Gastrocnemius medialis (tissue), 4 donors: ENCODE data around the gene JMJD1C. TPM values are rescaled to one million over a fixed set of nuclear protein-coding genes. Genes with fewer than 3 reads are reported as not detected.

Experiments used
- ATAC-seq, 2 donors: fragments of 150-250 bp; one replicate each; pipeline ENCODE4 v1.9.1; 2016
- DNase-seq, 2 donors: peaks; one replicate each; pipeline ENCODE4 v3.0.0-alpha.2; 2019
- H3K27ac ChIP-seq, 4 donors: fragments of 200-600 bp; sonication (generic); 1 replicate in 1 of 4; 2 replicates in 3 of 4; pipeline ENCODE4 v1.5.1; 2016 to 2018; ENCODE audit warnings: mild to moderate bottlenecking in 2 of 4, moderate library complexity in 1 of 4
- H3K27me3 ChIP-seq, 3 donors: fragments of 200-600 bp; sonication (generic) in 2 of 3; 1 replicate in 1 of 3; 2 replicates in 2 of 3; pipeline versions ENCODE4 v1.5.1 to v1.6.0; 2016 to 2019; ENCODE audit warnings: mild to moderate bottlenecking in 1 of 3, moderate library complexity in 1 of 3
- H3K36me3 ChIP-seq, 2 donors: fragments of 200-600 bp; sonication (generic) in 1 of 2; one replicate each; pipeline ENCODE4 v1.5.1; 2017 to 2018
- H3K4me1 ChIP-seq, 2 donors: fragments of 200-600 bp; sonication (generic) in 1 of 2; one replicate each; pipeline ENCODE4 v1.5.1; 2016 to 2017; ENCODE audit warnings: mild to moderate bottlenecking in 2 of 2
- H3K4me3 ChIP-seq, 4 donors: fragments of 200-600 bp; sonication (generic) in 3 of 4; 1 replicate in 1 of 4; 2 replicates in 3 of 4; pipeline ENCODE4 v1.5.1; 2016 to 2019; ENCODE audit warnings: mild to moderate bottlenecking in 2 of 4
- H3K9me3 ChIP-seq, 3 donors: fragments of 200-600 bp; sonication (generic) in 2 of 3; 1 replicate in 1 of 3; 2 replicates in 2 of 3; pipeline ENCODE4 v1.5.1; 2016 to 2019
- POLR2A ChIP-seq, 2 donors: fragments of 450-650 bp; IDR thresholded peaks; one replicate each; pipeline ENCODE4 v1.6.1; 2017; ENCODE audit warnings: antibody characterized with exemption in 2 of 2, mild to moderate bottlenecking in 2 of 2, moderate library complexity in 2 of 2
- in situ Hi-C, 4 donors: fragments of 200-750 bp; cut with MboI; loops; one replicate each; pipeline versions ENCODE4 v1.15.0 to v1.8.0; 2017; ENCODE audit warnings: low sequenced_read_pairs in 4 of 4
- intact Hi-C: fragments of 100-400 bp; cut with DNase I; formaldehyde crosslinking; loops from one replicate; pipeline ENCODE4 v1.15.1; 2023; ENCODE audit warnings: low total_unique reads
- total RNA-seq, 4 donors: library from RNA; depleted of rRNA; stranded (reverse); fragments of >200 nt; gene quantifications; one replicate each; pipeline versions ENCODE4 v1.1.0 to v1.2.3, GENCODE V29; 2016
- TF ChIP-seq, protein P1 (sequence below), 5 experiments: fragments of 450-650 bp in 3 of 5; fragments of 200-600 bp in 2 of 5; sonication (generic) in 2 of 5; IDR thresholded peaks in 4 of 5; conservative IDR thresholded peaks in 1 of 5; 1 replicate in 4 of 5; 2 replicates in 1 of 5; pipeline ENCODE4 v1.5.1; 2016 to 2019; ENCODE audit warnings: antibody characterized with exemption in 5 of 5, mild to moderate bottlenecking in 3 of 5, moderate library complexity in 3 of 5

The JMJD1C gene
- total RNA-seq, 4 donors from 2014 or later: 22.5 to 74.1 (median 46.9) TPM

DNA sequence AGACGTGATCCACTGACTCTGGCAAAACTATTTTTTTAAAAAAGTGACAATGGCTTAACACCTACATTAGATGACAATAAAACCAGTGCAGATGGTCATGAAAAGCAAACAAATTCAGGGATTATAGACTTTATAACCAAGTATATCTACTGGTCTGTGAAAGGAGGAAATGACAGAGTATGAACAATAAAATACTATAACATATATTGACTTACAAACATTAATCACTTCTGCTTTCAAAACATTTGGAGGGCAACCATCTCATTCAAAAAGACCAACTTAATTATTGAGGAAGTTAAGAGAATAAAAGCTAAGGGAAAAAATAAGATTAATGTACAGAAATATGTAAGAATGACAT lies 34.8 kb downstream of the JMJD1C start:
- ATAC-seq (no peak), DNase-seq (no peak)
- H3K4me1 ChIP-seq: peaks cover 28 to 31% of the 10 kb centered on the region in 2 donors
- H3K27ac ChIP-seq: no peak overlapping the region
- in situ Hi-C loops (no loop called here), intact Hi-C loops (no loop called here)
- no peaks in the 10 kb centered on the region for H3K9me3 ChIP-seq
- no peak overlapping the region for H3K4me3 ChIP-seq
- H3K36me3 ChIP-seq: no peaks in the 10 kb centered on the region
- no peak for TF ChIP-seq POLR2A (IDR thresholded peaks at IDR 0.05)
- TF ChIP-seq, protein P1, sequence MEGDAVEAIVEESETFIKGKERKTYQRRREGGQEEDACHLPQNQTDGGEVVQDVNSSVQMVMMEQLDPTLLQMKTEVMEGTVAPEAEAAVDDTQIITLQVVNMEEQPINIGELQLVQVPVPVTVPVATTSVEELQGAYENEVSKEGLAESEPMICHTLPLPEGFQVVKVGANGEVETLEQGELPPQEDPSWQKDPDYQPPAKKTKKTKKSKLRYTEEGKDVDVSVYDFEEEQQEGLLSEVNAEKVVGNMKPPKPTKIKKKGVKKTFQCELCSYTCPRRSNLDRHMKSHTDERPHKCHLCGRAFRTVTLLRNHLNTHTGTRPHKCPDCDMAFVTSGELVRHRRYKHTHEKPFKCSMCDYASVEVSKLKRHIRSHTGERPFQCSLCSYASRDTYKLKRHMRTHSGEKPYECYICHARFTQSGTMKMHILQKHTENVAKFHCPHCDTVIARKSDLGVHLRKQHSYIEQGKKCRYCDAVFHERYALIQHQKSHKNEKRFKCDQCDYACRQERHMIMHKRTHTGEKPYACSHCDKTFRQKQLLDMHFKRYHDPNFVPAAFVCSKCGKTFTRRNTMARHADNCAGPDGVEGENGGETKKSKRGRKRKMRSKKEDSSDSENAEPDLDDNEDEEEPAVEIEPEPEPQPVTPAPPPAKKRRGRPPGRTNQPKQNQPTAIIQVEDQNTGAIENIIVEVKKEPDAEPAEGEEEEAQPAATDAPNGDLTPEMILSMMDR (IDR thresholded peaks at IDR 0.05 in 4 of 5, conservative IDR thresholded peaks at IDR 0.05 in 1 of 5): no peak
- no peaks in the 10 kb centered on the region for H3K27me3 ChIP-seq

DNA sequence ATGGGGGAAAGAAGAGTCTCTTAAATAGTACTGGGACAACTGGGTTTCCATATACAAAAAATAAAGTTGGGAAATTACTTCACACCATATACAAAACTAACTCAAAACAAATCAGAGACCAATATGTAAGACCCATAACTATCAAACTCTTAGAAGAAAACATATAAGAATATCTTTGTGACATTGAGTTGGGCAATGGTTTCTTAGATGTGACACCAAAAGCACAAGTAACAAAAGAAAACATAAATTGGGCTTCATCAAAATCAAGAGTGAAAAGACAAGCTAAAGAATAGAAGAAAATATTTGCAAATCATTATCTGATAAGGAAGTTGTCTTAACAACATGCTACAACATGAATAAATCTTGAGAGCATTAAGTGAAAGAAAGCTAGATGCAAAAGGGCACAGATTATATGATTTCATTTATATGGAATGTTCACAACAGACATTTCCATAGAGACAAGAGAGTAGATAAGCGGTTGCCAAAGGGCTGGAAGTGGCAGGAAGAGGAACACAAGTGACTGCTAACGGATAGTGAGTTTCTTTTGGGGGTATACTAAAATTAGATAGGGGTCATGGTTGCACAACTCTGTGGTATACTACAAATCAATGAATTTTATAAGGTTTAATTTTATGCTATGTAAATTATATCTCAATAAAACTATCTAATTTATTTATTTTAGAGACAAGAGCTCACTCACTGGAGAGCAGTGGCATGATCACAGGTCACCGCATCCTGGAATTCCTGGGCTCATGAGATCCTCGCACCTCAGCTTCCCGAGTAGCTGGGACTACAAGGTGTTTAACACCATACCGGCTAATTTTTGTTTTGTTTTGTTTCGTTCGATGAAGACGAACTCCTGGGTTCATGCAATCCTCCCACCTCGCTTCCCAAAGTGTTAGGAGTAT lies 35.4 kb downstream of the JMJD1C start:
- ATAC-seq: no peak
- Histone ChIP-seq H3K4me1 (peaks cover 22 to 28% of the 10 kb centered on the region in 2 donors), H3K27ac (no peak overlapping the region), H3K36me3 (no peaks in the 10 kb centered on the region), H3K4me3 (no peak overlapping the region), H3K27me3 (no peaks in the 10 kb centered on the region), H3K9me3 (no peaks in the 10 kb centered on the region)
- intact Hi-C loops: no loop called here
- in situ Hi-C loops: no loop called here
- no peak for DNase-seq
- TF ChIP-seq POLR2A (IDR thresholded peaks at IDR 0.05): no peak
- TF ChIP-seq, protein P1 (IDR thresholded peaks at IDR 0.05 in 4 of 5, conservative IDR thresholded peaks at IDR 0.05 in 1 of 5): no peak

DNA sequence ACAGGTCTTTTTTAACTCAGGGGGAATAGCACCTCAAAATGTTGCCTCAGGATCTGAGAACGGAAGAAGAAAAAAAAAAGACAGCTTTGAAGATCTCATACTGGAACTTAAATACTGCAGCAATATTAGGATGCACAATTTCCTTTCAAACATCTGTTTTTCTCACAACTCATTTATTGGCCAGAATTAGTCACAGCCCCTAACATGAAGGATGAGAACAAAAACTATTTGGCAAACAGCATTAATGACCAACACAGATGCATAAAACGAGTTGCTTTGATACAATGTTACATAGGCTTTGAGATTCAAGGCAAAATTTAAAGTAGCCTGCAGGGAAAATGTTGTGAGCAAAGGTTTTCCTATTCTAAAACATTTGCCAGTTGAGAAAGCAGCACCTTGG lies 36.5 kb downstream of the JMJD1C start:
- in situ Hi-C loops: no loop called here
- no peak overlapping the region for H3K27ac ChIP-seq
- no peak overlapping the region for H3K4me3 ChIP-seq

DNA sequence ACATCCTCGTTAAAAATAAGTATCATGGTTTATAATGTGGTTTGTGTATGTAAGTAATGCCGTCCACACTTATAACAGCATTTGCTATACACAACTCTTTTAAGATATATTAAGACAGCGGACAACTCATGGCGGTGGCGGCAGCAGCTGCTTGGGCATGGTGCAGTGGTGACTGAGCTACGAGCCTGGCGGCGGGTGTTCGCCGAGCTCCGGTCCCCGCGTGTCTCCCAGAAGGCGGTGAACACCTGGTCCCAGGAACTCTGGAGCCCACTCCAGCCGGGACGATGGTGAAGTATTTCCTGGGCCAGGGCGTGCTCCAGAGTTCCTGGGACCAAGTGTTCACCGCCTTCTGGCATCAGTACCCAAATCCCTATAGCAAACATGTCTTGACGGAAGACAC lies 38.8 kb downstream of the JMJD1C start:
- DNase-seq (no peak), ATAC-seq (no peak)
- Histone ChIP-seq H3K9me3 (no peaks in the 10 kb centered on the region), H3K4me1 (peaks cover 18 to 30% of the 10 kb centered on the region in 2 donors), H3K4me3 (no peak overlapping the region), H3K27ac (no peak overlapping the region), H3K36me3 (no peaks in the 10 kb centered on the region), H3K27me3 (no peaks in the 10 kb centered on the region)
- intact Hi-C loops (no loop called here), in situ Hi-C loops (no loop called here)
- TF ChIP-seq, protein P1 (IDR thresholded peaks at IDR 0.05 in 4 of 5, conservative IDR thresholded peaks at IDR 0.05 in 1 of 5): no peak
- TF ChIP-seq POLR2A (IDR thresholded peaks at IDR 0.05): no peak

More for the DNA sequence above, 36.5 kb downstream of the JMJD1C start:
- Histone ChIP-seq H3K27me3 (no peaks in the 10 kb centered on the region), H3K4me1 (peaks cover 13 to 25% of the 10 kb centered on the region in 2 donors), H3K9me3 (no peaks in the 10 kb centered on the region), H3K36me3 (no peaks in the 10 kb centered on the region)
- TF ChIP-seq, protein P1 (IDR thresholded peaks at IDR 0.05 in 4 of 5, conservative IDR thresholded peaks at IDR 0.05 in 1 of 5): no peak
- no peak for TF ChIP-seq POLR2A (IDR thresholded peaks at IDR 0.05)
- DNase-seq: no peak
- intact Hi-C loops: no loop called here
- ATAC-seq: no peak
